ENCODE results near the gene COL4A2. TPM values are rescaled to one million over a fixed set of nuclear protein-coding genes. Genes with fewer than 3 reads are reported as not detected.
"Not testable (repeated sequence)": the region's sequence is repeated elsewhere in the genome, so short reads cannot be mapped to it uniquely, and the experiment has no call there.

The COL4A2 gene
- total RNA-seq, 3 donors from 2014 or later, result 0.63 to 1.2 (median 1.1) TPM

GRCh38 chr13:110304256-110304655, 2.8 kb upstream of the COL4A2 start:
- no peaks in the 10 kb centered on the region for H3K9me3 Mint-ChIP-seq
- DNase-seq, result no peak
- no peaks in the 10 kb centered on the region for H3K36me3 Mint-ChIP-seq (ENCODE audit: insufficient read depth)
- H3K4me3 Mint-ChIP-seq, result no peak overlapping the region
- H3K4me1 Mint-ChIP-seq (ENCODE audit: low read depth), result no peaks in the 10 kb centered on the region
- H3K27me3 Mint-ChIP-seq (ENCODE audit: low read depth), result peaks cover 65% of the 10 kb centered on the region
- ATAC-seq, result no peak

- Mint-ChIP-seq H3K4me3 (no peak overlapping the region), H3K27me3 (ENCODE audit: low read depth) (peaks cover 68% of the 10 kb centered on the region), H3K36me3 (ENCODE audit: insufficient read depth) (no peaks in the 10 kb centered on the region), H3K9me3 (no peaks in the 10 kb centered on the region), H3K4me1 (ENCODE audit: low read depth) (no peaks in the 10 kb centered on the region)
- ATAC-seq, result no peak
- no peak for DNase-seq
These were observed 2.1 kb upstream of the COL4A2 start for GRCh38 chr13:110305001-110305400.

- Mint-ChIP-seq H3K4me3 (no peak overlapping the region), H3K27me3 (ENCODE audit: low read depth) (peaks cover 72% of the 10 kb centered on the region), H3K36me3 (ENCODE audit: insufficient read depth) (no peaks in the 10 kb centered on the region), H3K4me1 (ENCODE audit: low read depth) (no peaks in the 10 kb centered on the region), H3K9me3 (no peaks in the 10 kb centered on the region)
- DNase-seq (no peak), ATAC-seq (no peak)
These were observed 1.5 kb upstream of the COL4A2 start for GRCh38 chr13:110305544-110305943.

- no peak overlapping the region for H3K4me3 Mint-ChIP-seq
- no peak for ATAC-seq
- no peak for DNase-seq
These were observed 1.1 kb upstream of the COL4A2 start for GRCh38 chr13:110305949-110306339.

GRCh38 chr13:110306340-110306959, 634 bp upstream of the COL4A2 start:
- Mint-ChIP-seq H3K9me3 (no peaks in the 10 kb centered on the region), H3K27me3 (ENCODE audit: low read depth) (peaks cover 71% of the 10 kb centered on the region), H3K4me1 (ENCODE audit: low read depth) (no peaks in the 10 kb centered on the region), H3K4me3 (no peak overlapping the region), H3K36me3 (ENCODE audit: insufficient read depth) (no peaks in the 10 kb centered on the region)
- DNase-seq (no peak), ATAC-seq (no peak)

More at GRCh38 chr13:110305949-110306339, 1.1 kb upstream of the COL4A2 start:
- Mint-ChIP-seq H3K4me1 (ENCODE audit: low read depth) (no peaks in the 10 kb centered on the region), H3K9me3 (no peaks in the 10 kb centered on the region), H3K27me3 (ENCODE audit: low read depth) (peaks cover 73% of the 10 kb centered on the region), H3K36me3 (ENCODE audit: insufficient read depth) (no peaks in the 10 kb centered on the region)

GRCh38 chr13:110307767-110308655, 927 bp downstream of the COL4A2 start:
- Mint-ChIP-seq H3K4me3 (no peak overlapping the region), H3K27me3 (ENCODE audit: low read depth) (peaks cover 73% of the 10 kb centered on the region), H3K4me1 (ENCODE audit: low read depth) (no peaks in the 10 kb centered on the region), H3K9me3 (no peaks in the 10 kb centered on the region), H3K36me3 (ENCODE audit: insufficient read depth) (no peaks in the 10 kb centered on the region)
- ATAC-seq, result no peak
- DNase-seq, result no peak

- H3K4me3 Mint-ChIP-seq, result no peak overlapping the region
- H3K9me3 Mint-ChIP-seq, result no peaks in the 10 kb centered on the region
- DNase-seq, result no peak
- ATAC-seq, result no peak
- H3K36me3 Mint-ChIP-seq (ENCODE audit: insufficient read depth), result no peaks in the 10 kb centered on the region
- peaks cover 68% of the 10 kb centered on the region for H3K27me3 Mint-ChIP-seq (ENCODE audit: low read depth)
- no peaks in the 10 kb centered on the region for H3K4me1 Mint-ChIP-seq (ENCODE audit: low read depth)
These were observed 1.7 kb downstream of the COL4A2 start for GRCh38 chr13:110308656-110309359.

- H3K36me3 Mint-ChIP-seq (ENCODE audit: insufficient read depth), result no peaks in the 10 kb centered on the region
- ATAC-seq (no peak), DNase-seq (no peak)
- H3K4me3 Mint-ChIP-seq, result no peak overlapping the region
- H3K4me1 Mint-ChIP-seq (ENCODE audit: low read depth), result no peaks in the 10 kb centered on the region
- H3K9me3 Mint-ChIP-seq, result no peaks in the 10 kb centered on the region
- H3K27me3 Mint-ChIP-seq (ENCODE audit: low read depth), result peaks cover 62% of the 10 kb centered on the region
These were observed 2.8 kb downstream of the COL4A2 start for GRCh38 chr13:110309661-110310524.

- H3K4me1 Mint-ChIP-seq (ENCODE audit: low read depth), result no peaks in the 10 kb centered on the region
- no peak overlapping the region for H3K4me3 Mint-ChIP-seq
- no peaks in the 10 kb centered on the region for H3K36me3 Mint-ChIP-seq (ENCODE audit: insufficient read depth)
- H3K27me3 Mint-ChIP-seq (ENCODE audit: low read depth), result peaks cover 60% of the 10 kb centered on the region
- no peak for DNase-seq
- no peak for ATAC-seq
- no peaks in the 10 kb centered on the region for H3K9me3 Mint-ChIP-seq
These were observed 3.7 kb downstream of the COL4A2 start for GRCh38 chr13:110310541-110311442.

GRCh38 chr13:110311443-110312338, 4.6 kb downstream of the COL4A2 start:
- ATAC-seq (no peak), DNase-seq (no peak)
- no peaks in the 10 kb centered on the region for H3K4me1 Mint-ChIP-seq (ENCODE audit: low read depth)
- H3K36me3 Mint-ChIP-seq (ENCODE audit: insufficient read depth), result no peaks in the 10 kb centered on the region
- peaks cover 58% of the 10 kb centered on the region for H3K27me3 Mint-ChIP-seq (ENCODE audit: low read depth)
- no peaks in the 10 kb centered on the region for H3K9me3 Mint-ChIP-seq
- H3K4me3 Mint-ChIP-seq, result no peak overlapping the region

- ATAC-seq, result no peak
- no peak for DNase-seq
- Mint-ChIP-seq H3K36me3 (ENCODE audit: insufficient read depth) (no peaks in the 10 kb centered on the region), H3K4me1 (ENCODE audit: low read depth) (no peaks in the 10 kb centered on the region), H3K27me3 (ENCODE audit: low read depth) (peaks cover 60% of the 10 kb centered on the region), H3K9me3 (no peaks in the 10 kb centered on the region), H3K4me3 (no peak overlapping the region)
These were observed 5.4 kb downstream of the COL4A2 start for GRCh38 chr13:110312339-110313031.

GRCh38 chr13:110313261-110313660, 6.2 kb downstream of the COL4A2 start:
- not testable (repeated sequence) for ATAC-seq; DNase-seq; H3K9me3 Mint-ChIP-seq; H3K4me1 Mint-ChIP-seq (ENCODE audit: low read depth); H3K36me3 Mint-ChIP-seq (ENCODE audit: insufficient read depth); H3K4me3 Mint-ChIP-seq
- peaks cover 54% of the 10 kb centered on the region for H3K27me3 Mint-ChIP-seq (ENCODE audit: low read depth)

All from activated T-cell treated with anti-CD3 and anti-CD28 coated beads, Interleukin-2, amount 50 U/mL, for 4 hours (primary cell).